HG02610 (cell line): Measurements from ENCODE around the gene BDH1.
"Not testable (repeated sequence)": the region's sequence is repeated elsewhere in the genome, so short reads cannot be mapped to it uniquely, and the experiment has no call there.

Experiments
- ATAC-seq: cut with Tn5 transposase; IDR thresholded peaks from one replicate; pipeline ENCODE4 v1.9.1; 2021; ENCODE audit warnings: mild to moderate bottlenecking, moderate library complexity; ENCODE audit not compliant: unreplicated experiment

Gene BDH1

DNA sequence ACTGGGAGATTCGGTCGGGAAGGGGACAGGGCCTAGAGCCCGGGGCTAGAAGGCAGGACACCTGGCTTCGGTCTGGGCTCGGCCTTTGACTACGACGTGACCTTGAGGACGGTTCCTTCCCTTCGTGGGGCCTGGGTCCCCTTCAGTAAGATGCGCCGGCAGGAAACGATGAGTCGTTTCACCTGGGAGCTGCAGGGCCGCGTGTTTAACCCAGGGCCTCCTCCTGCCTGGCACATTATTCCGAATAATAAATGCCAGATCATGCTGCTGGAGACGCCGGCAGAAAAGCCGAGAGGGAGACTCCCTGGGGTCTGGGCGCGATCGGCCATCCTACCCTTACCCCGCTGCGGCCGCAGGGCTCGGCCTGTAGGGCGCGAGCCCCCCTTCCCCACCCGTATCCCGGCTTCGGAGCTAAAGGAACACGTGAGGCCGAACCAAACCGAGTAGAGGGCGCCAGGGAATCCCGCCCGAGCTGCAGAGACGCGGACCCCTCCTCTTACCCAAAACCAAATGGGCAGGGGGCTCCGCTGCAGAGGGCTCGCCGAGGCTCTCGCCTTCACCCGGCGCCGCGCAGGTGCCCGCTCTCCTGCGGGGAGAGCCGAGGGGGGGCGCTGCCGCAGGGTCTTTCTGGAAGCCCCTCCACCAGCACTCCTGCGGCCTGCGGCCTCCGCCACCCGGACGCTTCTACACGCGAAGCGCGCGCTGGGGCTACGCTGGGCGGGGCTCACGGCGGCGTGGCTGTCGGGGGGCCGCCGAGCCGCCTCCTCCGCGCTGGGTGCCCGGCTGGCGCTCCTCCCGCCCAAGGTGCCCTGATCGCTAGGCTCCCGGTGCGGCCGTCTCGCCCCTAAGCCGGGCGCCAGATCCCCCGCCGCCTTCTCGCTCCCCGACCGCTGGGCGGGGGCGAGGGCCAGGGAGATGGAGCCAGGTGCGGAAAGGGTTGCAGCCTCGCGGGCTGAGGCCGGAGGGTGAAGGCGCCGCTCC, at the start of gene BDH1:
Gene BDH1 (minus strand): TSS at position 688 of the 981 bp plus-strand sequence. CDS start 9,525 bp downstream, outside the sequence.
- ATAC-seq: peak; percentile 35

GRCh38 chr3:197603317-197603933, 47.7 kb upstream of the BDH1 start:
- no peak for ATAC-seq

DNA sequence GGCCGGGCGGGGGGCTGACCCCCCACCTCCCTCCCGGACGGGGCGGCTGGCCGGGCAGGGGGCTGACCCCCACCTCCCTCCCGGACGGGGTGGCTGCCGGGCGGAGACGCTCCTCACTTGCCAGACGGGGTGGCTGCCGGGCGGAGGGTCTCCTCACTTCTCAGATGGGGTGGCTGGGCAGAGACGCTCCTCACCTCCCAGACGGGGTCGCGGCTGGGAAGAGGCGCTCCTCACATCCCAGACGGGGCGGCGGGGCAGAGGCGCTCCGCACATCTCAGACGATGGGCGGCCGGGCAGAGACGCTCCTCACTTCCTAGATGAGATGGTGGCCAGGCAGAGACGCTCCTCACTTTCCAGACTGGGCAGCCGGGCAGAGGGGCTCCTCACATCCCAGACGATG, 46.6 kb upstream of the BDH1 start:
- ATAC-seq: not testable (repeated sequence)

GRCh38 chr3:197601566-197601840, 45.7 kb upstream of the BDH1 start:
- not testable (repeated sequence) for ATAC-seq

GRCh38 chr3:197600796-197601565, 45.2 kb upstream of the BDH1 start:
- no peak for ATAC-seq

GRCh38 chr3:197599089-197599765, 43.5 kb upstream of the BDH1 start:
- ATAC-seq: peak; percentile 81

- no peak for ATAC-seq
These were observed 42.7 kb upstream of the BDH1 start for GRCh38 chr3:197598404-197598980.

GRCh38 chr3:197597335-197597734, 41.6 kb upstream of the BDH1 start:
- no peak for ATAC-seq

- ATAC-seq: no peak
These were observed 39.9 kb upstream of the BDH1 start for GRCh38 chr3:197595470-197596185.

GRCh38 chr3:197593046-197593380, 37.2 kb upstream of the BDH1 start:
- ATAC-seq: no peak

GRCh38 chr3:197592361-197593045, 36.7 kb upstream of the BDH1 start:
- ATAC-seq: no peak

- no peak for ATAC-seq
These were observed 36.0 kb upstream of the BDH1 start for GRCh38 chr3:197591816-197592215.

DNA sequence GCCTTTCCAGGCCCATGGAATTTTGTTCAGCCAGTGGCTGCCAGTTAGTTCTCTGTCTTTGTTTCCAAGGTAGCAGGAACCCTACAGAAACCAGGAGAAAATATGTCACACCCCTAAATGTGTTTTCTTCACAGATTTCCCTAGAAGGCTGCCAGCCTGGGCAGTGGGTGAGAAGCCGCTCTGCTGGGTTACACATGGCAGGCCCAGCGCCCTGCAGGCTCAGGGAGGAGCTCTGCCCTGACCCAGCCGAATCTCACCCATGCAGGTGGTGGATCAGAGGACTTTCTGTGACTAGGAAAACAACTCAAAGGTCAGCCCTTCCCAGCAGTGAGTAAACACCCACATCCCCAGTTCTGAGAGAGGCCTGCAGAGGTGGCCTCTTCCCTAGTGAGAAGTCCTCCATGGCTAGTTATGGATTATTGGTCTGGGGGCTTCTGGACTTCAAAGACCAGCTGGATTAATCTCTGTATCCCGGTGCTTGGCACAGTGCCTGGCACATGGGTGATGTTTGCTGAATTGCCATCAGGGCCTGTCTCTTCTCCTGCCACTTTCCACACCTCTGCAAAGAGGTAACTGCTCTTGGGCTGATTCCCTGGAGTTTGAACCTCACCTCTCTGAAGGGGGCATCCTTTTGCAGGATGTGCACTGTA, 34.7 kb upstream of the BDH1 start:
- ATAC-seq: no peak

GRCh38 chr3:197589545-197589944, 33.8 kb upstream of the BDH1 start:
- ATAC-seq: no peak

- not testable (repeated sequence) for ATAC-seq
These were observed 31.0 kb upstream of the BDH1 start for GRCh38 chr3:197586768-197587167.

DNA sequence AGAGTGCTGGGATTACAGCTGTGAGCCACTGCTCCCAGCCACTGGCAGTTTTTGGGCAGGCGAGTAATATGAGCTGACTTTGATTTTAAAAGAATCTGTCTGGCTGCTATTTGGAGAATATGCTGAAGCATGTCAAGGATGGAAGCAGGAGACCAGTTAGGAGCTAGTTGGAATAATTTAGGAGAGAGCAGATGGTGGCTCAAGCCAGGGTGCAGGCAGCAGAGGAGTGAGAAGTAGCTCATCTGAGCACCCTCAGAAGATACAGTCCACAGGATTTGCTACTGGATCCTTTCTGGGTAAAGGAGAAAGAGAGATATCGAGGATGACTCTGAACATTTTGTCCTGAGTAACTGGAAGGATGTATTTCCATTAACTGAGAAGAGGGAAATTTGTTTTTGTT, 30.4 kb upstream of the BDH1 start:
- no peak for ATAC-seq

DNA sequence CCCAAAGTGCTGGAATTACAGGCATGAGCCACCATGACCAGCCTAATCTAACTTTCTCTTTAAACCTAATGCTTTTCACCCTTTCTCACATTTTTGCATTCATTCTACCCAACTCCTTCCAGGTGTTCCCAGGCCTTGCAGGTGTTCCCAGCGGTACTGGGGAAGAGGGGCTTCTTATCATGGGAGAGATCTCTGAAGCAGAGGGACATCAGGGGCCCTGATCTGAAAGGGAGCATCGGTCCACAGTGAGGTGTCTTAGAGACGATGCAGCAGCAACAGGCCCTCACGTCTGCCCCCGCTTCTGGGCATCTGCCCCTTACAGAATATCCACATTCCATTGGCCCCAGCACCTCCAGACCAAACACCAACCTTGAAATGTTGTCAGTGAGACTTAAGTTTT, 29.0 kb upstream of the BDH1 start:
- no peak for ATAC-seq

- ATAC-seq: no peak
These were observed 27.6 kb upstream of the BDH1 start for GRCh38 chr3:197583371-197583770.

DNA sequence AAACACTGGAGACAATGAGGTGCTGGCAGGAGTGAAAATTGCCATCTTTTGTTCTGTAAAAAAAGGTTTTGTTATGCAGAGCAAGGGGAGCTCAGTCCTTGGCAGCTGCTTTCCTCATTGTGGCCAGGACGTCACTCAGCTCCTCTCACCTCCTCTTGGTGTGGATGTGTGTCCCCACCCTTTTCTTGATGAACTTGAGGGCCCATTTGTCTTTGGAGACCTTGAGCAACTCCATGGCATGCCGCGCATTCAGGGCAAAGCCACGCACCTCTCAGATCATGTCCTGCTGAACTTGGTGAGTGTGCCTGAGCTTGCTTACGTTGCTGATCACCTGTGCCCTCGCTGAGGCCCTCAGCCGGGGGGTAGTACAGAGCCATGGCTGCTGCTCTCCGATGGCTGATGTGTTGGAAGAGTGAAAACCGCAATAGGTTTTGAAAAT, 24.5 kb upstream of the BDH1 start:
- ATAC-seq: no peak
